SK-N-MC (cell line): ENCODE results near the gene ABCB11.

ENCODE experiments used
- DNase-seq: peaks from one replicate; pipeline ENCODE4 v3.0.0-alpha.2; 2011; ENCODE audit warnings: low read depth, low spot score
- H3K27ac ChIP-seq: fragments of 200-600 bp; sonication (generic); 2 replicates; pipeline ENCODE4 v1.5.1; 2016; ENCODE audit warnings: mixed run types
- H3K36me3 ChIP-seq: fragments of 200-600 bp; sonication (generic); 2 replicates; pipeline ENCODE4 v1.6.1; 2017; ENCODE audit warnings: antibody characterized with exemption, low read length, mixed read lengths; ENCODE audit not compliant: insufficient read depth
- H3K4me3 ChIP-seq: fragments of 200-600 bp; sonication (generic); 2 replicates; pipeline ENCODE4 v1.5.1; 2016
- H3K9ac ChIP-seq: fragments of 200-600 bp; sonication (generic); 2 replicates; pipeline ENCODE4 v1.8.0; 2017; ENCODE audit warnings: mixed run types, mixed read lengths; ENCODE audit not compliant: insufficient read length
- H3K9me3 ChIP-seq: fragments of 200-600 bp; sonication (generic); 2 replicates; pipeline ENCODE4 v1.6.1; 2017; ENCODE audit warnings: low read depth, mild to moderate bottlenecking, antibody characterized with exemption, low read length, moderate library complexity, mixed read lengths
- EZH2 ChIP-seq: fragments of 200-600 bp; sonication (generic); IDR thresholded peaks from one replicate; pipeline ENCODE4 v1.6.1; 2017; ENCODE audit warnings: antibody characterized with exemption
- FOXP2 ChIP-seq: optimal IDR thresholded peaks from 2 replicates; pipeline ENCODE3; 2011; ENCODE audit warnings: mild to moderate bottlenecking, moderate library complexity; ENCODE audit not compliant: insufficient read depth; ENCODE audit errors: extremely low read length, control extremely low read depth
- POLR2AphosphoS5 ChIP-seq: IDR thresholded peaks from 2 replicates; pipeline ENCODE4 v1.6.1; 2012; ENCODE audit warnings: mild to moderate bottlenecking, low read depth, low read length, borderline replicate concordance

ABCB11 gene

GRCh38 chr2:169047256-169048250 is 16.4 kb upstream of the ABCB11 start:
- TF ChIP-seq EZH2 (no peak), FOXP2 (no peak), POLR2AphosphoS5 (no peak)
- no peak for DNase-seq
- no peaks in the 10 kb centered on the region for H3K9me3 ChIP-seq
- H3K4me3 ChIP-seq, result no peak overlapping the region
- H3K27ac ChIP-seq, result no peak overlapping the region
- no peak overlapping the region for H3K9ac ChIP-seq
- H3K36me3 ChIP-seq, result no peaks in the 10 kb centered on the region

GRCh38 chr2:169046440-169047151 is 15.5 kb upstream of the ABCB11 start:
- no peaks in the 10 kb centered on the region for H3K36me3 ChIP-seq
- no peak overlapping the region for H3K9ac ChIP-seq
- no peak overlapping the region for H3K4me3 ChIP-seq
- TF ChIP-seq FOXP2 (no peak), EZH2 (no peak), POLR2AphosphoS5 (no peak)
- no peaks in the 10 kb centered on the region for H3K9me3 ChIP-seq
- DNase-seq, result no peak
- no peak overlapping the region for H3K27ac ChIP-seq

- H3K36me3 ChIP-seq, result no peaks in the 10 kb centered on the region
- H3K9me3 ChIP-seq, result no peaks in the 10 kb centered on the region
- H3K4me3 ChIP-seq, result no peak overlapping the region
- no peak overlapping the region for H3K27ac ChIP-seq
- H3K9ac ChIP-seq, result no peak overlapping the region
- no peak for DNase-seq
- TF ChIP-seq EZH2 (no peak), FOXP2 (no peak), POLR2AphosphoS5 (no peak)
Observed at GRCh38 chr2:169042856-169043255, 11.7 kb upstream of the ABCB11 start.

GRCh38 chr2:169041594-169041993 is 10.5 kb upstream of the ABCB11 start:
- TF ChIP-seq EZH2 (no peak), POLR2AphosphoS5 (no peak), FOXP2 (no peak)
- no peak overlapping the region for H3K4me3 ChIP-seq

GRCh38 chr2:169039702-169040101 is 8.6 kb upstream of the ABCB11 start:
- no peak overlapping the region for H3K27ac ChIP-seq
- H3K4me3 ChIP-seq, result no peak overlapping the region
- no peak overlapping the region for H3K9ac ChIP-seq
- no peak for DNase-seq
- H3K9me3 ChIP-seq, result no peaks in the 10 kb centered on the region
- H3K36me3 ChIP-seq, result no peaks in the 10 kb centered on the region
- TF ChIP-seq FOXP2 (no peak), POLR2AphosphoS5 (no peak), EZH2 (no peak)

More at GRCh38 chr2:169041594-169041993, 10.5 kb upstream of the ABCB11 start:
- Histone ChIP-seq H3K27ac (no peak overlapping the region), H3K36me3 (no peaks in the 10 kb centered on the region), H3K9me3 (no peaks in the 10 kb centered on the region), H3K9ac (no peak overlapping the region)
- DNase-seq, result no peak

GRCh38 chr2:169038338-169038757 is 7.2 kb upstream of the ABCB11 start:
- Histone ChIP-seq H3K9ac (no peak overlapping the region), H3K9me3 (no peaks in the 10 kb centered on the region), H3K27ac (no peak overlapping the region), H3K4me3 (no peak overlapping the region), H3K36me3 (no peaks in the 10 kb centered on the region)
- DNase-seq, result no peak
- TF ChIP-seq POLR2AphosphoS5 (no peak), EZH2 (no peak)

- TF ChIP-seq FOXP2 (no peak), POLR2AphosphoS5 (no peak), EZH2 (no peak)
- no peak for DNase-seq
Observed at GRCh38 chr2:169036736-169037440, 5.8 kb upstream of the ABCB11 start.

GRCh38 chr2:169035887-169036286 is 4.8 kb upstream of the ABCB11 start:
- H3K9me3 ChIP-seq, result no peaks in the 10 kb centered on the region
- TF ChIP-seq POLR2AphosphoS5 (no peak), FOXP2 (no peak), EZH2 (no peak)

More at GRCh38 chr2:169036736-169037440, 5.8 kb upstream of the ABCB11 start:
- Histone ChIP-seq H3K9ac (no peak overlapping the region), H3K36me3 (no peaks in the 10 kb centered on the region), H3K4me3 (no peak overlapping the region), H3K27ac (no peak overlapping the region), H3K9me3 (no peaks in the 10 kb centered on the region)

More at GRCh38 chr2:169035887-169036286, 4.8 kb upstream of the ABCB11 start:
- H3K9ac ChIP-seq, result no peak overlapping the region
- DNase-seq, result no peak
- H3K36me3 ChIP-seq, result no peaks in the 10 kb centered on the region
- H3K4me3 ChIP-seq, result no peak overlapping the region
- H3K27ac ChIP-seq, result no peak overlapping the region
